H1 (cell line): Measurements from ENCODE around the gene BRMS1L. TPM values are rescaled to one million over a fixed set of nuclear protein-coding genes. Genes with fewer than 3 reads are reported as not detected.

Experiments
- CTCF ChIA-PET: fragments of 300-600 bp; sonication (Branson Sonifier 250); formaldehyde crosslinking; loops from one replicate; lab custom pipeline; 2021; ENCODE audit not compliant: partially characterized antibody; lab: Charles Lee
- POLR2A ChIA-PET: fragments of 300-600 bp; sonication (Branson Sonifier 250); formaldehyde crosslinking; loops from one replicate; lab custom pipeline; 2021; ENCODE audit warnings: inconsistent platforms; ENCODE audit not compliant: partially characterized antibody; lab: Charles Lee
- DNase-seq, 2 experiments: peaks; one replicate each; pipeline versions ENCODE4 v3.0.0 to v3.0.0-alpha.2; 2010 to 2022; ENCODE audit warnings: low spot score in 2 of 2, low read depth in 1 of 2, mixed read lengths in 1 of 2
- FAIRE-seq: peaks from 2 replicates; lab custom pipeline; 2011; peaks lifted over from hg19 to GRCh38; lab: Jason Lieb, UNC
- H2AFZ ChIP-seq: 2 replicates; pipeline ENCODE4 v1.8.1; 2012; ENCODE audit warnings: low read length, inconsistent platforms
- H2AK5ac ChIP-seq: 2 replicates; pipeline ENCODE4 v1.6.1; 2013; ENCODE audit warnings: low read depth, low read length
- H2BK120ac ChIP-seq: replicated peaks from 2 replicates; pipeline ENCODE3; 2013; ENCODE audit warnings: low read depth, low read length, inconsistent platforms
- H2BK12ac ChIP-seq: 2 replicates; pipeline ENCODE4 v1.6.1; 2013; ENCODE audit warnings: low read depth, low read length
- H2BK15ac ChIP-seq: 2 replicates; pipeline ENCODE4 v1.6.1; 2013; ENCODE audit warnings: low read length
- H2BK20ac ChIP-seq: 2 replicates; pipeline ENCODE4 v1.6.1; 2013; ENCODE audit warnings: low read length
- H2BK5ac ChIP-seq: 2 replicates; pipeline ENCODE4 v1.6.1; 2013; ENCODE audit warnings: low read depth, low read length
- H3K14ac ChIP-seq: 2 replicates; pipeline ENCODE4 v1.6.1; 2013; ENCODE audit warnings: inconsistent platforms; ENCODE audit not compliant: insufficient read length
- H3K18ac ChIP-seq: 2 replicates; pipeline ENCODE4 v1.6.1; 2013; ENCODE audit warnings: low read length; ENCODE audit errors: extremely low read depth
- H3K23ac ChIP-seq: 2 replicates; pipeline ENCODE4 v1.6.1; 2013; ENCODE audit warnings: inconsistent platforms; ENCODE audit not compliant: insufficient read length
- H3K23me2 ChIP-seq: 2 replicates; pipeline ENCODE4 v1.6.1; 2013; ENCODE audit warnings: low read depth, low read length
- H3K27ac ChIP-seq: 2 replicates; pipeline ENCODE4 v1.6.1; 2011; ENCODE audit warnings: low read depth, low read length, inconsistent platforms
- H3K27me3 ChIP-seq, 4 experiments: replicated peaks in 1 of 4; 1 replicate in 1 of 4; 2 replicates in 3 of 4; pipeline versions ENCODE4 v1.6.1 to v1.8.1; 2011 to 2013; ENCODE audit warnings: low read length in 3 of 4, mild to moderate bottlenecking in 3 of 4, inconsistent platforms in 2 of 4, mixed read lengths in 2 of 4, moderate library complexity in 1 of 4; ENCODE audit not compliant: control insufficient read depth in 3 of 4, insufficient read depth in 3 of 4; ENCODE audit errors: extremely low read depth in 1 of 4
- H3K36me3 ChIP-seq, 4 experiments: 2 replicates each; pipeline versions ENCODE4 v1.6.1 to v1.8.1; 2011 to 2013; ENCODE audit warnings: mild to moderate bottlenecking in 4 of 4, low read length in 3 of 4, moderate library complexity in 2 of 4, control low read depth in 1 of 4, inconsistent platforms in 1 of 4; ENCODE audit not compliant: insufficient read depth in 4 of 4, control insufficient read depth in 2 of 4
- H3K4ac ChIP-seq: replicated peaks from 2 replicates; pipeline ENCODE3; 2013; ENCODE audit warnings: low read length, low read depth, mixed read lengths, inconsistent platforms; ENCODE audit not compliant: insufficient read length
- H3K4me1 ChIP-seq, 4 experiments: replicated peaks in 1 of 4; 1 replicate in 1 of 4; 2 replicates in 3 of 4; pipeline versions ENCODE4 v1.6.1 to v1.8.1; 2011 to 2013; ENCODE audit warnings: low read length in 3 of 4, inconsistent platforms in 2 of 4, mixed read lengths in 1 of 4; ENCODE audit not compliant: insufficient read depth in 4 of 4, control insufficient read depth in 3 of 4
- H3K4me2 ChIP-seq, 2 experiments: 2 replicates each; pipeline versions ENCODE4 v1.6.1 to v1.8.1; 2011 to 2013; ENCODE audit warnings: low read depth in 2 of 2, low read length in 2 of 2, control low read depth in 1 of 2, inconsistent platforms in 1 of 2, mild to moderate bottlenecking in 1 of 2; ENCODE audit not compliant: insufficient read depth in 1 of 2
- H3K4me3 ChIP-seq, 4 experiments: fragments of 200-600, 300-600 bp in 1 of 4; sonication (generic), shearing (Covaris generic), sonication (Bioruptor Twin) in 1 of 4; 2 replicates each; pipeline versions ENCODE4 v1.5.1 to v1.8.1; 2011 to 2016; ENCODE audit warnings: low read length in 4 of 4, low read depth in 3 of 4, control low read depth in 2 of 4, inconsistent platforms in 2 of 4, mild to moderate bottlenecking in 2 of 4, mixed read lengths in 1 of 4, moderate library complexity in 1 of 4; ENCODE audit not compliant: insufficient read depth in 2 of 4; ENCODE audit errors: extremely low read depth in 1 of 4
- H3K56ac ChIP-seq: replicated peaks from 2 replicates; pipeline ENCODE3; 2013; ENCODE audit warnings: low read depth, mild to moderate bottlenecking, mixed read lengths, low read length, inconsistent platforms; ENCODE audit not compliant: insufficient read length
- H3K79me1 ChIP-seq: 2 replicates; pipeline ENCODE4 v1.6.1; 2013; ENCODE audit warnings: low read depth, low read length, control low read depth
- H3K79me2 ChIP-seq, 2 experiments: 2 replicates each; pipeline versions ENCODE4 v1.6.1 to v1.8.1; 2012 to 2013; ENCODE audit warnings: low read length in 2 of 2, mild to moderate bottlenecking in 2 of 2, inconsistent platforms in 1 of 2; ENCODE audit not compliant: insufficient read depth in 2 of 2, control insufficient read depth in 1 of 2
- H3K9ac ChIP-seq, 4 experiments: replicated peaks in 1 of 4; 1 replicate in 1 of 4; 2 replicates in 3 of 4; pipeline versions ENCODE4 v1.6.1 to v1.8.1; 2011 to 2013; ENCODE audit warnings: low read depth in 3 of 4, low read length in 3 of 4, control low read depth in 2 of 4, mild to moderate bottlenecking in 2 of 4, moderate library complexity in 2 of 4, inconsistent platforms in 1 of 4; ENCODE audit errors: extremely low read depth in 1 of 4
- H3K9me3 ChIP-seq, 2 experiments: 2 replicates each; pipeline versions ENCODE4 v1.6.1 to v1.8.1; 2012 to 2013; ENCODE audit warnings: mild to moderate bottlenecking in 2 of 2, moderate library complexity in 2 of 2, control low read depth in 1 of 2, inconsistent platforms in 1 of 2, low read depth in 1 of 2, low read length in 1 of 2, mixed read lengths in 1 of 2; ENCODE audit not compliant: insufficient read depth in 2 of 2
- H4K20me1 ChIP-seq, 2 experiments: replicated peaks in 1 of 2; 2 replicates each; pipeline versions ENCODE3 to v1.8.1; 2011 to 2013; ENCODE audit warnings: inconsistent platforms in 2 of 2, low read length in 2 of 2, mild to moderate bottlenecking in 1 of 2; ENCODE audit not compliant: insufficient read depth in 2 of 2, control insufficient read depth in 1 of 2
- H4K5ac ChIP-seq: 2 replicates; pipeline ENCODE4 v1.6.1; 2013; ENCODE audit warnings: low read length, low read depth, mixed read lengths, inconsistent platforms; ENCODE audit not compliant: insufficient read length
- H4K8ac ChIP-seq: 2 replicates; pipeline ENCODE4 v1.8.0; 2013; ENCODE audit warnings: mild to moderate bottlenecking, moderate library complexity, low read length, inconsistent platforms; ENCODE audit not compliant: insufficient read depth; ENCODE audit errors: extremely low read depth
- H4K91ac ChIP-seq: replicated peaks from 2 replicates; pipeline ENCODE3; 2013; ENCODE audit warnings: low read length, mixed read lengths, inconsistent platforms; ENCODE audit not compliant: insufficient read length
- BACH1 ChIP-seq: IDR thresholded peaks from 2 replicates; pipeline ENCODE4 v1.6.1; 2012; ENCODE audit warnings: low read length, improper control_type of control experiment
- CBX5 ChIP-seq: fragments of 300-800, 300-1000 bp; sonication (generic); IDR thresholded peaks from 2 replicates; pipeline ENCODE4 v1.7.1; 2016; ENCODE audit warnings: antibody characterized with exemption, low read length, low read depth
- GTF2F1 ChIP-seq: IDR thresholded peaks from 2 replicates; pipeline ENCODE4 v1.6.1; 2012; ENCODE audit warnings: low read depth, low read length, improper control_type of control experiment, borderline replicate concordance
- MAFK ChIP-seq: IDR thresholded peaks from 2 replicates; pipeline ENCODE4 v1.6.1; 2012; ENCODE audit warnings: low read depth, mild to moderate bottlenecking, improper control_type of control experiment, low read length
- PHF8 ChIP-seq: fragments of 200-600 bp; sonication (generic); conservative IDR thresholded peaks from 2 replicates; pipeline ENCODE4 v1.7.1; 2012; ENCODE audit warnings: low read depth, mild to moderate bottlenecking, inconsistent platforms, low read length, moderate library complexity
- POLR2AphosphoS5 ChIP-seq: IDR thresholded peaks from 2 replicates; pipeline ENCODE4 v1.6.1; 2011; ENCODE audit warnings: low read depth, low read length
- RAD21 ChIP-seq, 2 experiments: IDR thresholded peaks in 1 of 2; conservative IDR thresholded peaks in 1 of 2; 2 replicates each; pipeline ENCODE4 v1.6.1; 2011; ENCODE audit warnings: low read depth in 2 of 2, low read length in 2 of 2, improper control_type of control experiment in 1 of 2, inconsistent platforms in 1 of 2, mild to moderate bottlenecking in 1 of 2, moderate library complexity in 1 of 2
- SIRT6 ChIP-seq: IDR thresholded peaks from one replicate; pipeline ENCODE4 v1.7.1; 2012; ENCODE audit warnings: low read length, inconsistent platforms
- SP2 ChIP-seq: IDR thresholded peaks from 2 replicates; pipeline ENCODE4 v1.6.1; 2012; ENCODE audit warnings: mild to moderate bottlenecking, low read length, inconsistent platforms
- SP4 ChIP-seq: IDR thresholded peaks from 2 replicates; pipeline ENCODE4 v1.6.1; 2012; ENCODE audit warnings: low read length, inconsistent platforms
- TAF1 ChIP-seq: IDR thresholded peaks from 2 replicates; pipeline ENCODE4 v1.6.1; 2011; ENCODE audit warnings: mild to moderate bottlenecking, low read depth, low read length
- TBP ChIP-seq: IDR thresholded peaks from 2 replicates; pipeline ENCODE4 v1.6.1; 2011; ENCODE audit warnings: low read depth, low read length, improper control_type of control experiment
- TEAD4 ChIP-seq: IDR thresholded peaks from 2 replicates; pipeline ENCODE4 v1.6.1; 2012; ENCODE audit warnings: low read depth, low read length, inconsistent platforms, mixed read lengths
- polyA plus RNA-seq, 7 experiments: library from polyadenylated mRNA; depleted of rRNA in 3 of 7; stranded (reverse) in 5 of 7; unstranded in 2 of 7; fragments of >200 nt in 5 of 7; fragments of 200-250 nt in 2 of 7; gene quantifications; 1 replicate in 5 of 7; 2 replicates in 1 of 7; 4 replicates in 1 of 7; pipeline versions ENCODE4 v1.2.1 to v1.2.3, GENCODE V29; 2011 to 2013; ENCODE audit warnings: missing spikeins in 2 of 7, mixed read lengths in 2 of 7
- total RNA-seq: library from RNA; stranded (reverse); fragmentation: NEBNext Ultra II Directional; extraction: Animal tissue kit (Norgen Biotek cat#: 25700); gene quantifications from 2 replicates; pipeline ENCODE4 v1.2.1, GENCODE V29; 2021
- TF ChIP-seq, protein P1 (sequence below): IDR thresholded peaks from 2 replicates; pipeline ENCODE4 v1.6.1; 2012; ENCODE audit warnings: low read length, inconsistent platforms

BRMS1L gene
- total and polyA plus RNA-seq, 2 of the 8 experiments (the other 6 are each of a cell fraction or from before 2014, with no cell fraction given): 4.4 to 10.9 TPM

DNA sequence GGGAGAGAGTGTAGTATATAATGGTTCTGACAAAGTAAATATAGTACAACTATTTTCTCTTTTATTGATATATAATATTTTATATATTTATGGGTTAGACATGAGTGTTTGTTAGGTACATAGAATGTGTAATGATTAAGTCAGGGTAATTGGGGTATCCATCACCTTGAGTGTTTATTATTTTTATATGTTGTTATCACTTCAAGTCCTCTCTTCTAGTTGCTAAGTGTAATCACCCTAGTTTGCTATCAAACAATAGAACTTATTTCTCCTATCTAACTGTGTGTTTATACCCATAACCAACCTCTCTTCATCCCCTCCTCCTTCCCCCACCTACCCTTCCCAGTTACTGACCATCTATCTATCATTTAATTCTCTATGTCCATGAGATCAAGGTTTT lies 64.2 kb downstream of the BRMS1L start:
- no peaks in the 10 kb centered on the region for H3K9me3 ChIP-seq
- FAIRE-seq (no peak), DNase-seq (no peak)
- no peak overlapping the region for H4K8ac ChIP-seq
- no peak overlapping the region for H2BK12ac ChIP-seq
- no peak overlapping the region for H3K4me3 ChIP-seq
- no peak overlapping the region for H3K56ac ChIP-seq
- H2BK5ac ChIP-seq: no peak overlapping the region
- POLR2A ChIA-PET: no interaction called here
- H2AK5ac ChIP-seq: no peak overlapping the region
- no peak overlapping the region for H2BK120ac ChIP-seq
- CTCF ChIA-PET: interaction anchor here (0.5 to 0.6 kb wide), 2 partner anchors 19 to 643 kb away, joined by 3 to 4 read pairs; no protein-coding TSS in a partner anchor
- no peaks in the 10 kb centered on the region for H3K36me3 ChIP-seq
- H3K27me3 ChIP-seq: no peaks in the 10 kb centered on the region
- H3K4ac ChIP-seq: no peak overlapping the region
- H2BK20ac ChIP-seq: no peak overlapping the region
- H2BK15ac ChIP-seq: no peak overlapping the region
- H3K4me2 ChIP-seq: no peak overlapping the region
- H4K5ac ChIP-seq: no peak overlapping the region
- H3K4me1 ChIP-seq: no peaks in the 10 kb centered on the region
- no peak overlapping the region for H3K27ac ChIP-seq
- H3K23me2 ChIP-seq: no peaks in the 10 kb centered on the region; the same call in 1 of the 2 replicates
- no peak overlapping the region for H2AFZ ChIP-seq
- H4K91ac ChIP-seq: no peak overlapping the region
- no peaks in the 10 kb centered on the region for H4K20me1 ChIP-seq
- no peaks in the 10 kb centered on the region for H3K79me2 ChIP-seq
- no peaks in the 10 kb centered on the region for H3K79me1 ChIP-seq
- H3K14ac ChIP-seq: no peak overlapping the region
- no peak overlapping the region for H3K23ac ChIP-seq
- no peak overlapping the region for H3K18ac ChIP-seq
- no peak overlapping the region for H3K9ac ChIP-seq
- TF ChIP-seq, protein P1, sequence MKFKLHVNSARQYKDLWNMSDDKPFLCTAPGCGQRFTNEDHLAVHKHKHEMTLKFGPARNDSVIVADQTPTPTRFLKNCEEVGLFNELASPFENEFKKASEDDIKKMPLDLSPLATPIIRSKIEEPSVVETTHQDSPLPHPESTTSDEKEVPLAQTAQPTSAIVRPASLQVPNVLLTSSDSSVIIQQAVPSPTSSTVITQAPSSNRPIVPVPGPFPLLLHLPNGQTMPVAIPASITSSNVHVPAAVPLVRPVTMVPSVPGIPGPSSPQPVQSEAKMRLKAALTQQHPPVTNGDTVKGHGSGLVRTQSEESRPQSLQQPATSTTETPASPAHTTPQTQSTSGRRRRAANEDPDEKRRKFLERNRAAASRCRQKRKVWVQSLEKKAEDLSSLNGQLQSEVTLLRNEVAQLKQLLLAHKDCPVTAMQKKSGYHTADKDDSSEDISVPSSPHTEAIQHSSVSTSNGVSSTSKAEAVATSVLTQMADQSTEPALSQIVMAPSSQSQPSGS: no peak
- TF ChIP-seq PHF8: no peak
- no peak for TF ChIP-seq TAF1
- TF ChIP-seq RAD21 (IDR thresholded peaks at IDR 0.05 in 1 of 2, conservative IDR thresholded peaks at IDR 0.05 in 1 of 2; ENCODE audit: low read depth in 2 of 2, low read length in 2 of 2): no peak
- no peak for TF ChIP-seq MAFK
- TF ChIP-seq TBP: no peak
- no peak for TF ChIP-seq SIRT6
- no peak for TF ChIP-seq SP4
- TF ChIP-seq GTF2F1: no peak
- TF ChIP-seq BACH1: no peak
- no peak for TF ChIP-seq TEAD4
- no peak for TF ChIP-seq SP2
- no peak for TF ChIP-seq POLR2AphosphoS5
- TF ChIP-seq CBX5: no peak
